GM20000 (cell line): ENCODE results near the gene ANGPT4.
A peak's percentile ranks its signal among the peaks of the same experiment; 100 is the strongest.

Experiments used
- DNase-seq: peaks from one replicate; pipeline ENCODE4 v3.0.0; 2012; ENCODE audit warnings: low spot score
- CTCF ChIP-seq: IDR thresholded peaks from 2 replicates; pipeline ENCODE4 v1.5.1; 2012; ENCODE audit warnings: mild to moderate bottlenecking, control low read depth; ENCODE audit errors: extremely low read depth, missing control alignments

Gene ANGPT4

GRCh38 chr20:841568-842546 is 74.3 kb downstream of the ANGPT4 start:
- no peak for TF ChIP-seq CTCF
- peak; percentile 49 for DNase-seq

DNA sequence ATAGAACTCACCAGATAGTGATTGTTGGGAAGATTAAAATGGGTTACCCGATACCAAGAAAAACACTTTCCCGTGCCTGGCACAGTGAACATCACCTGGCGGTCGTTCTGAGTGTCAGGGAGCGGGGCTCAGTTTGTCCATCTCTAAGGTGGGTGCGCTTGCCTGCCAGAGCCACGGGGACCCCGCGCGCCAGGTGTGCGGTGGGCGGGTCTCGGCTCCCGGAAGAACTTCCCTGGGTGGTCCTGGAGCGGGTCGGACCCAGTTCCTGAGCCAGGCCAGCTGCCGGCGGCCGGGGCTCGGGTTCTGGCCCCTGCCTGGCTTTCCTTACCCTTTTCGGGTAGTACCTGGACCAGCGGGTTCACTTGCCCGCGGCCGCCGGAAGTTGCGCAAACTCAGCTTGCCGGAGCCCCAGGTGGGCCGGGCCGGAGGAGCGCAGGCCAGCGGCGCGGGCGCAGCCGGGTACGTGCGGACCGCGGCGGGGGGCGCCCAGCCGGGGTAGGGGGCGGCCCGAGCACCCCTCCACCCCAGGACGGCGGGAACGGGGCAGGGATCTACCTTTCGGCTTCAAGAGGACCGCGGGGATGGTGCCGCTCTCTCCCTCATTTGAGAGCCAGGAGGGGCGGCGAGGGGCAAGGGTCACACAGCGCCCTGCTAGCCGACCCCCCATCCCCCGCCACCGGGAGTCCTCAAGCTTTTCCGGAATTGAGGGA is 75.1 kb downstream of the ANGPT4 start:
- DNase-seq: peak; percentile 68
- TF ChIP-seq CTCF: no peak

DNA sequence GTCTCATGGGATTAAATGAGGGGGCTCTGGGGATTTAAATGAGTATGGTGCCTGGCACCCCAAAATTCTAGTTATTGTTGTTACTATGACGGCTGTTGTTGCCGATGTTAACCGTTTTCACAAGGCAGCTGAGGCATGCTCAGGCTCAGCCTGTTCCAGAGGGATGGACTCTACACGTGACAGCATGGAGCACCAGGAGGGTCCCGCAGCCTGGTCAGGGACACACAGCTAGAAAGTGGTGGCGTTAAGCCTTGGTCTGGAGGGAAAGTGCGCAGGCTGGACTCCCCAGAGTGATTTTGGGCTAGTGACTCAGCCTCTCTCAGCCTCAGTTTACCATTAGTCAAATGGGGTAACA is 75.7 kb downstream of the ANGPT4 start:
- TF ChIP-seq CTCF: no peak

DNA sequence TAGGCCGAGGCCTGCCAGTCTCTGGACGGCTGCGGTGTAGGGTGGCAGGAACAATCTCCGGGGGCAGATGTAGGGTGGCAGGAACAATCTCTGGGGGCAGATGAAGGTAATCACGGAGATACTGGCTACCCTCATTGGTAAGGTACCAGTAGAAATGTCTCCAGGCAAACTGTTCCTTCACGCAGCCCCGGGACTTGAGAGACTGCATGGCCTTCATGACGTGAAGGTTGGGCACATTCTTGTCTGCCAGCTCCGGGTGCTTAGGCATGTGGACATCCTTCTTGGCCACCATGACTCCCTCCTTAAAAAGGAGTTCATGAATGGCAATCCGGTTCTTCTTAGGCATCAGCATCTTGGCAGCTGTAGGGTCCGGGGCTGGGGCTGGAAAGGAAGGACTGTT is 76.5 kb downstream of the ANGPT4 start:
- DNase-seq: no peak
- TF ChIP-seq CTCF: no peak

More for the DNA sequence above, 75.7 kb downstream of the ANGPT4 start:
- no peak for DNase-seq

DNA sequence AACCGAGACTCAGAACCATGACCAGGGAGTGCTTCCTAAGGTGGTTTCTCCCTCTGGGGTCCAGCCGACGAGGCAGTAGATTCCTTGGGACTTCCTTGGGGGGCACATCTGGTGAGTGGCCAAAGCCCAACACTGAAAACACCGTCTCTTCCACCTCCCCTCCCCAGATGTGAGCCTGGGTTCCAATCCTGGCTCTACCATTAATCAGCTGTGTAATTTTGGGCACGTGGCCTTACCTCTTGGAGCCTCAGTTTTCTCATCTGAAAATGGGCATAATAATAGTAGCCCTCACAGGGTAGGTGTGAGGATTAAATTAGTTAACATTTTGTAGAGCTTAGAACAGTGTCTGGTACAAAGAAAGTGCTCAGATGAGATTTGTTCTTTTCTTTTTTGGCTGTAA is 77.1 kb downstream of the ANGPT4 start:
- no peak for TF ChIP-seq CTCF
- DNase-seq: no peak

- no peak for TF ChIP-seq CTCF
- DNase-seq: no peak
Observed at GRCh38 chr20:836190-836589, 79.9 kb downstream of the ANGPT4 start.

- TF ChIP-seq CTCF: no peak
- peak; percentile 42 for DNase-seq
Observed at GRCh38 chr20:835608-836045, 80.5 kb downstream of the ANGPT4 start.
